Measurements from ENCODE around the gene AGMO. TPM values are rescaled to one million over a fixed set of nuclear protein-coding genes. Genes with fewer than 3 reads are reported as not detected.

Gene AGMO
- total RNA-seq, 1 donor from 2014 or later, result 0.36 TPM

- H3K4me3 ChIP-seq, result no peak overlapping the region
- no peaks in the 10 kb centered on the region for H3K9me3 ChIP-seq (replicated peaks)
- no peaks in the 10 kb centered on the region for H3K36me3 ChIP-seq
- TF ChIP-seq CTCF (IDR thresholded peaks at IDR 0.05; ENCODE audit: borderline replicate concordance), result no peak
- no peak overlapping the region for H3K27ac ChIP-seq (replicated peaks)
- intact Hi-C loops (cut with micrococcal nuclease), result no loop called here
- no peaks in the 10 kb centered on the region for H3K27me3 ChIP-seq (ENCODE audit: low read depth)
- no peak for DNase-seq
- peaks cover 6% of the 10 kb centered on the region for H3K4me1 ChIP-seq
Measured at GRCh38 chr7:15487896-15488295, 73.9 kb downstream of the AGMO start.

GRCh38 chr7:15485998-15486397 is 75.8 kb downstream of the AGMO start:
- Histone ChIP-seq H3K36me3 (no peaks in the 10 kb centered on the region), H3K4me3 (no peak overlapping the region), H3K4me1 (peaks cover 11% of the 10 kb centered on the region), H3K27me3 (ENCODE audit: low read depth) (no peaks in the 10 kb centered on the region), H3K9me3 (replicated peaks) (no peaks in the 10 kb centered on the region), H3K27ac (replicated peaks) (no peak overlapping the region)
- intact Hi-C loops (cut with micrococcal nuclease), result no loop called here
- DNase-seq, result no peak
- TF ChIP-seq CTCF (IDR thresholded peaks at IDR 0.05; ENCODE audit: borderline replicate concordance), result no peak

DNA sequence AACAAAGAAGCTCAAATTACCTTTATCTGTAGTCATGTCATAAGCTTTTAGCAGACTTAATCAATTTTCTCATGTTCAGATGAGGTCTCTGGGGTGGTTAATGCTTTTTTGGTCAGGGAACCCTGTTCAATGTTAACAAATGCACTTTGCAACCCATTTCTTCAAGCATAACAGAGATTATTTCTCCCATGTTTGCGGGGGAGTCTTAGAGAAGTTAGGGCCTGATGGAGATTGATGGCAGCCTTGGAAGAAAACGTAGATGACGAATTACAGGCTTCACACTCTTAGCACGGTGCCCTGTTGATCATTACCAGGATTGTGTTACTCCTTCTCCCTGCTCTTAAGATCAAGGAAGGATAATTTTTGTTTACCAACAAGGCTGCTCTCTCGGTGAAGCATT is 76.4 kb downstream of the AGMO start:
- DNase-seq, result no peak
- Histone ChIP-seq H3K27ac (replicated peaks) (no peak overlapping the region), H3K27me3 (ENCODE audit: low read depth) (no peaks in the 10 kb centered on the region), H3K4me3 (no peak overlapping the region), H3K4me1 (peaks cover 12% of the 10 kb centered on the region), H3K9me3 (replicated peaks) (no peaks in the 10 kb centered on the region), H3K36me3 (no peaks in the 10 kb centered on the region)
- intact Hi-C loops (cut with micrococcal nuclease), result no loop called here
- TF ChIP-seq CTCF (IDR thresholded peaks at IDR 0.05; ENCODE audit: borderline replicate concordance), result no peak

GRCh38 chr7:15481132-15481531 is 80.7 kb downstream of the AGMO start:
- intact Hi-C loops (cut with micrococcal nuclease), result no loop called here
- no peaks in the 10 kb centered on the region for H3K36me3 ChIP-seq
- no peak overlapping the region for H3K27ac ChIP-seq (replicated peaks)
- TF ChIP-seq CTCF (IDR thresholded peaks at IDR 0.05; ENCODE audit: borderline replicate concordance), result no peak
- H3K9me3 ChIP-seq (replicated peaks), result no peaks in the 10 kb centered on the region
- peaks cover 7% of the 10 kb centered on the region for H3K4me1 ChIP-seq
- H3K4me3 ChIP-seq, result no peak overlapping the region
- no peak for DNase-seq
- H3K27me3 ChIP-seq (ENCODE audit: low read depth), result no peaks in the 10 kb centered on the region

DNA sequence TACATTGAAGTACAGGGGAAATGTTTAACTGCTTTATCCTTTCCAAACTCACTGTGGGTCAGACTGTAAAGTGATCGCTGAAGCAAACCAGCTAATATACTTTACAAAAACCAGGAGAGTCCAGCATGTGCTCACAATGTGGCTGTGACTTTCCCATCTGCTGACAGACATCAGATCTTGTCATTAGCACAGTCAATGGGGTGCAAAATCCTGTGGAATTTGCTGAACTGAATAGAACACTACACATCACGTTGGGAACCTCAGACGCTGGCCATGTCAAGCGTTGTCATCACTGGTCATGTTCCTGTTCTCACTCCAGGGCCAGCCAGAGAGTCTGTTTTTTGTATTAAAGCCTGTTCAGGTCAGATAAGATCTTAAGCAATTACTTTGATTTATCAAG is 83.4 kb downstream of the AGMO start:
- intact Hi-C loops (cut with micrococcal nuclease), result no loop called here
- H3K9me3 ChIP-seq (replicated peaks), result peaks cover 16% of the 10 kb centered on the region

More for the DNA sequence above, 83.4 kb downstream of the AGMO start:
- Histone ChIP-seq H3K4me3 (no peak overlapping the region), H3K27ac (replicated peaks) (no peak overlapping the region), H3K36me3 (no peaks in the 10 kb centered on the region), H3K4me1 (peaks cover 7% of the 10 kb centered on the region), H3K27me3 (ENCODE audit: low read depth) (no peaks in the 10 kb centered on the region)
- no peak for DNase-seq
- no peak for TF ChIP-seq CTCF (IDR thresholded peaks at IDR 0.05; ENCODE audit: borderline replicate concordance)

All from left ventricle myocardium inferior (tissue), 1 donor.